ENCODE measurements around the gene ZBTB8B. TPM values are rescaled to one million over a fixed set of nuclear protein-coding genes. Genes with fewer than 3 reads are reported as not detected.
"Not testable (repeated sequence)": the region's sequence is repeated elsewhere in the genome, so short reads cannot be mapped to it uniquely, and the experiment has no call there.

Gene ZBTB8B
- polyA plus RNA-seq (2012; ENCODE audit: low read depth, missing spikeins), result 0.04 TPM

GRCh38 chr1:32464716-32465577 lies at the start of gene ZBTB8B:
Gene ZBTB8B (plus strand): TSS chr1:32465072. CDS start chr1:32470625, 5,553 bp downstream.
- FAIRE-seq, result peak; percentile 71
- DNase-seq (ENCODE audit: insufficient read length, low spot score), result peak; percentile 62
- TF ChIP-seq TAF1 (IDR thresholded peaks at IDR 0.05; ENCODE audit: low read depth, low read length), result no peak
- TF ChIP-seq SPI1 (IDR thresholded peaks at IDR 0.05; ENCODE audit: low read depth, low read length), result no peak
- TF ChIP-seq POU2F2 (IDR thresholded peaks at IDR 0.05; ENCODE audit: low read depth, low read length), result no peak
- TF ChIP-seq PAX5 (IDR thresholded peaks at IDR 0.05; ENCODE audit: insufficient read depth, low read length, severe bottlenecking), result no peak
- no peak for TF ChIP-seq POLR2AphosphoS5 (IDR thresholded peaks at IDR 0.05; ENCODE audit: low read depth, low read length)
- no peak for TF ChIP-seq POLR2A (IDR thresholded peaks at IDR 0.05; ENCODE audit: low read depth, low read length)

- TF ChIP-seq POLR2A (IDR thresholded peaks at IDR 0.05; ENCODE audit: low read depth, low read length) (no peak), SPI1 (IDR thresholded peaks at IDR 0.05; ENCODE audit: low read depth, low read length) (no peak), PAX5 (IDR thresholded peaks at IDR 0.05; ENCODE audit: insufficient read depth, low read length, severe bottlenecking) (no peak), POLR2AphosphoS5 (IDR thresholded peaks at IDR 0.05; ENCODE audit: low read depth, low read length) (no peak), POU2F2 (IDR thresholded peaks at IDR 0.05; ENCODE audit: low read depth, low read length) (no peak), TAF1 (IDR thresholded peaks at IDR 0.05; ENCODE audit: low read depth, low read length) (no peak)
- FAIRE-seq (no peak), DNase-seq (ENCODE audit: insufficient read length, low spot score) (no peak)
These were observed 43.1 kb upstream of the ZBTB8B start for GRCh38 chr1:32421775-32422174.

- DNase-seq (ENCODE audit: insufficient read length, low spot score), result no peak
- TF ChIP-seq POLR2AphosphoS5 (IDR thresholded peaks at IDR 0.05; ENCODE audit: low read depth, low read length) (no peak), TAF1 (IDR thresholded peaks at IDR 0.05; ENCODE audit: low read depth, low read length) (no peak)
- no peak for FAIRE-seq
These were observed 38.2 kb upstream of the ZBTB8B start for GRCh38 chr1:32426489-32427255.

- TF ChIP-seq PAX5 (IDR thresholded peaks at IDR 0.05; ENCODE audit: insufficient read depth, low read length, severe bottlenecking), result no peak
- TF ChIP-seq TAF1 (IDR thresholded peaks at IDR 0.05; ENCODE audit: low read depth, low read length), result no peak
- DNase-seq (ENCODE audit: insufficient read length, low spot score) (no peak), FAIRE-seq (peak; percentile 48)
These were observed 37.5 kb upstream of the ZBTB8B start for GRCh38 chr1:32427264-32427963.

- TF ChIP-seq TAF1 (IDR thresholded peaks at IDR 0.05; ENCODE audit: low read depth, low read length) (no peak), POU2F2 (IDR thresholded peaks at IDR 0.05; ENCODE audit: low read depth, low read length) (no peak), SPI1 (IDR thresholded peaks at IDR 0.05; ENCODE audit: low read depth, low read length) (no peak), PAX5 (IDR thresholded peaks at IDR 0.05; ENCODE audit: insufficient read depth, low read length, severe bottlenecking) (no peak), POLR2AphosphoS5 (IDR thresholded peaks at IDR 0.05; ENCODE audit: low read depth, low read length) (no peak), POLR2A (IDR thresholded peaks at IDR 0.05; ENCODE audit: low read depth, low read length) (no peak)
- DNase-seq (ENCODE audit: insufficient read length, low spot score) (no peak), FAIRE-seq (peak; percentile 28)
These were observed 33.0 kb upstream of the ZBTB8B start for GRCh38 chr1:32431736-32432400.

GRCh38 chr1:32438136-32438535 lies 26.7 kb upstream of the ZBTB8B start:
- FAIRE-seq (no peak), DNase-seq (ENCODE audit: insufficient read length, low spot score) (no peak)
- TF ChIP-seq POLR2A (IDR thresholded peaks at IDR 0.05; ENCODE audit: low read depth, low read length), result no peak
- TF ChIP-seq PAX5 (IDR thresholded peaks at IDR 0.05; ENCODE audit: insufficient read depth, low read length, severe bottlenecking), result no peak
- no peak for TF ChIP-seq POLR2AphosphoS5 (IDR thresholded peaks at IDR 0.05; ENCODE audit: low read depth, low read length)
- no peak for TF ChIP-seq SPI1 (IDR thresholded peaks at IDR 0.05; ENCODE audit: low read depth, low read length)
- no peak for TF ChIP-seq TAF1 (IDR thresholded peaks at IDR 0.05; ENCODE audit: low read depth, low read length)
- TF ChIP-seq POU2F2 (IDR thresholded peaks at IDR 0.05; ENCODE audit: low read depth, low read length), result no peak

- not testable (repeated sequence) for DNase-seq (ENCODE audit: insufficient read length, low spot score); FAIRE-seq
These were observed 26.1 kb upstream of the ZBTB8B start for GRCh38 chr1:32438777-32439176.

- DNase-seq (ENCODE audit: insufficient read length, low spot score); FAIRE-seq: not testable (repeated sequence)
These were observed 23.4 kb upstream of the ZBTB8B start for GRCh38 chr1:32441467-32441866.

GRCh38 chr1:32447469-32448185 lies 17.2 kb upstream of the ZBTB8B start:
- no peak for FAIRE-seq
- DNase-seq (ENCODE audit: insufficient read length, low spot score), result no peak
- no peak for TF ChIP-seq POLR2A (IDR thresholded peaks at IDR 0.05; ENCODE audit: low read depth, low read length)
- no peak for TF ChIP-seq POLR2AphosphoS5 (IDR thresholded peaks at IDR 0.05; ENCODE audit: low read depth, low read length)
- no peak for TF ChIP-seq TAF1 (IDR thresholded peaks at IDR 0.05; ENCODE audit: low read depth, low read length)
- TF ChIP-seq SPI1 (IDR thresholded peaks at IDR 0.05; ENCODE audit: low read depth, low read length), result no peak
- no peak for TF ChIP-seq POU2F2 (IDR thresholded peaks at IDR 0.05; ENCODE audit: low read depth, low read length)
- no peak for TF ChIP-seq PAX5 (IDR thresholded peaks at IDR 0.05; ENCODE audit: insufficient read depth, low read length, severe bottlenecking)

GRCh38 chr1:32448186-32448772 lies 16.6 kb upstream of the ZBTB8B start:
- DNase-seq (ENCODE audit: insufficient read length, low spot score), result not testable (repeated sequence)
- FAIRE-seq, result peak; percentile 96
